Measurements from ENCODE around the gene FGD2. TPM values are rescaled to one million over a fixed set of nuclear protein-coding genes. Genes with fewer than 3 reads are reported as not detected.
A peak's percentile ranks its signal among the peaks of the same experiment; 100 is the strongest.

FGD2 gene
- total RNA-seq, 2 experiments from 2014 or later = 1.5 to 2.1 TPM

GRCh38 chr6:37006793-37007339 is 1.4 kb downstream of the FGD2 start:
- Mint-ChIP-seq H3K27ac (peak overlapping the region; percentile 41), H3K4me1 (peaks cover 22% of the 10 kb centered on the region), H3K27me3 (no peaks in the 10 kb centered on the region), H3K36me3 (ENCODE audit: low read depth) (no peaks in the 10 kb centered on the region), H3K4me3 (no peak overlapping the region), H3K9me3 (no peaks in the 10 kb centered on the region)
- POLR2A ChIA-PET = no interaction called here
- CTCF ChIA-PET = interaction anchor here (0.5 to 3.2 kb wide), 13 partner anchors 9 to 431 kb away, joined by 3 to 40 read pairs (median 6); partner anchors contain the start of genes MTCH1 and PPIL1
- DNase-seq = no peak

GRCh38 chr6:37007340-37008043 is 2.0 kb downstream of the FGD2 start:
- ChIA-PET CTCF (interaction anchor here (1.2 to 3.2 kb wide), 10 partner anchors 9 to 235 kb away, joined by 3 to 40 read pairs (median 6); partner anchors contain the start of genes MTCH1 and PPIL1), POLR2A (no interaction called here)
- DNase-seq = no peak
- Mint-ChIP-seq H3K4me3 (no peak overlapping the region), H3K9me3 (no peaks in the 10 kb centered on the region), H3K27ac (peak overlapping the region; percentile 41), H3K4me1 (peaks cover 22% of the 10 kb centered on the region), H3K27me3 (no peaks in the 10 kb centered on the region), H3K36me3 (ENCODE audit: low read depth) (no peaks in the 10 kb centered on the region)

GRCh38 chr6:37008484-37009465 is 3.3 kb downstream of the FGD2 start:
- no peaks in the 10 kb centered on the region for H3K9me3 Mint-ChIP-seq
- POLR2A ChIA-PET = no interaction called here
- H3K27me3 Mint-ChIP-seq = no peaks in the 10 kb centered on the region
- no peak overlapping the region for H3K27ac Mint-ChIP-seq
- no peak for DNase-seq
- no peak overlapping the region for H3K4me3 Mint-ChIP-seq
- CTCF ChIA-PET = interaction anchor here (0.6 to 2.3 kb wide), 3 partner anchors 9 to 116 kb away, joined by 3 to 8 read pairs (median 5); no protein-coding TSS in a partner anchor
- H3K36me3 Mint-ChIP-seq (ENCODE audit: low read depth) = no peaks in the 10 kb centered on the region
- peaks cover 22% of the 10 kb centered on the region for H3K4me1 Mint-ChIP-seq

- no peak overlapping the region for H3K4me3 Mint-ChIP-seq
- no peak overlapping the region for H3K27ac Mint-ChIP-seq
- no peak for DNase-seq
- H3K9me3 Mint-ChIP-seq = no peaks in the 10 kb centered on the region
- H3K4me1 Mint-ChIP-seq = peaks cover 21% of the 10 kb centered on the region
- H3K27me3 Mint-ChIP-seq = no peaks in the 10 kb centered on the region
- ChIA-PET POLR2A (no interaction called here), CTCF (interaction anchor here (0.8 to 1.0 kb wide), 2 partner anchors 11 to 132 kb away, joined by 3 read pairs; no protein-coding TSS in a partner anchor)
- H3K36me3 Mint-ChIP-seq (ENCODE audit: low read depth) = no peaks in the 10 kb centered on the region
Measured at GRCh38 chr6:37010402-37010892, 5.0 kb downstream of the FGD2 start.

GRCh38 chr6:37011656-37012378 is 6.4 kb downstream of the FGD2 start:
- Mint-ChIP-seq H3K9me3 (no peaks in the 10 kb centered on the region), H3K4me3 (no peak overlapping the region), H3K27ac (no peak overlapping the region), H3K36me3 (ENCODE audit: low read depth) (no peaks in the 10 kb centered on the region), H3K4me1 (peaks cover 10% of the 10 kb centered on the region), H3K27me3 (no peaks in the 10 kb centered on the region)
- ChIA-PET CTCF (interaction anchor here (0.6 to 1.0 kb wide), 3 partner anchors 23 to 199 kb away, joined by 3 read pairs; no protein-coding TSS in a partner anchor), POLR2A (no interaction called here)
- no peak for DNase-seq

- H3K36me3 Mint-ChIP-seq (ENCODE audit: low read depth) = no peaks in the 10 kb centered on the region
Measured at GRCh38 chr6:37013516-37014491, 8.3 kb downstream of the FGD2 start.

GRCh38 chr6:37014667-37015066 is 9.2 kb downstream of the FGD2 start:
- CTCF ChIA-PET = interaction anchor here (1.2 to 19.3 kb wide), 4 partner anchors 156 to 246 kb away, joined by 3 to 482 read pairs (median 32); no protein-coding TSS in a partner anchor
- POLR2A ChIA-PET = no interaction called here
- Mint-ChIP-seq H3K36me3 (ENCODE audit: low read depth) (no peaks in the 10 kb centered on the region), H3K27ac (no peak overlapping the region), H3K27me3 (no peaks in the 10 kb centered on the region), H3K9me3 (no peaks in the 10 kb centered on the region), H3K4me1 (peaks cover 20% of the 10 kb centered on the region), H3K4me3 (no peak overlapping the region)
- DNase-seq = no peak

More at GRCh38 chr6:37013516-37014491, 8.3 kb downstream of the FGD2 start:
- Mint-ChIP-seq H3K27ac (no peak overlapping the region), H3K4me1 (peaks cover 12% of the 10 kb centered on the region), H3K27me3 (no peaks in the 10 kb centered on the region), H3K4me3 (no peak overlapping the region), H3K9me3 (no peaks in the 10 kb centered on the region)
- no peak for DNase-seq
- ChIA-PET CTCF (interaction anchor here (0.8 to 19.3 kb wide), 4 partner anchors 57 to 197 kb away, joined by 3 to 482 read pairs (median 3); no protein-coding TSS in a partner anchor), POLR2A (no interaction called here)

- ChIA-PET POLR2A (no interaction called here), CTCF (interaction anchor here (1.4 to 19.3 kb wide), 4 partner anchors 9 to 247 kb away, joined by 3 to 482 read pairs (median 33); no protein-coding TSS in a partner anchor)
- Mint-ChIP-seq H3K4me1 (peaks cover 25% of the 10 kb centered on the region), H3K36me3 (ENCODE audit: low read depth) (no peaks in the 10 kb centered on the region), H3K27me3 (no peaks in the 10 kb centered on the region), H3K27ac (no peak overlapping the region), H3K4me3 (no peak overlapping the region), H3K9me3 (no peaks in the 10 kb centered on the region)
- DNase-seq = no peak
Measured at GRCh38 chr6:37015532-37015931, 10.1 kb downstream of the FGD2 start.

GRCh38 chr6:37016995-37017394 is 11.5 kb downstream of the FGD2 start:
- Mint-ChIP-seq H3K27ac (no peak overlapping the region), H3K36me3 (ENCODE audit: low read depth) (no peaks in the 10 kb centered on the region), H3K4me1 (peaks cover 39% of the 10 kb centered on the region), H3K27me3 (no peaks in the 10 kb centered on the region), H3K4me3 (no peak overlapping the region), H3K9me3 (no peaks in the 10 kb centered on the region)
- CTCF ChIA-PET = interaction anchor here (0.9 to 26.0 kb wide), 16 partner anchors 10 to 418 kb away, joined by 3 to 482 read pairs (median 21); partner anchors contain the start of genes C6orf89, FGD2, PIM1 and PPIL1
- POLR2A ChIA-PET = no interaction called here
- DNase-seq = no peak

- no peak for DNase-seq
- peaks cover 46% of the 10 kb centered on the region for H3K4me1 Mint-ChIP-seq
- CTCF ChIA-PET = interaction anchor here (0.6 to 26.0 kb wide), 75 partner anchors 8 to 417 kb away, joined by 3 to 482 read pairs (median 5); partner anchors contain the start of genes C6orf89, FGD2, MTCH1 and PI16
Measured at GRCh38 chr6:37017606-37018197, 12.2 kb downstream of the FGD2 start.

More at GRCh38 chr6:37017606-37018197, 12.2 kb downstream of the FGD2 start:
- Mint-ChIP-seq H3K9me3 (no peaks in the 10 kb centered on the region), H3K4me3 (no peak overlapping the region), H3K27me3 (no peaks in the 10 kb centered on the region), H3K36me3 (ENCODE audit: low read depth) (peaks cover 2% of the 10 kb centered on the region), H3K27ac (peak overlapping the region; percentile 85)
- POLR2A ChIA-PET = interaction anchor here (0.6 to 1.9 kb wide), 3 partner anchors 101 to 193 kb away, joined by 3 to 6 read pairs (median 3); no protein-coding TSS in a partner anchor

Measured in activated CD4-positive, alpha-beta T cell treated with anti-CD3 and anti-CD28 coated beads, Interleukin-2, amount 10 ng/mL, durations not matched to agents 7 days and 5 days (primary cell).